Measurements from ENCODE around the gene EPHB1.

EPHB1 gene

GRCh38 chr3:134939978-134940377, 144.9 kb downstream of the EPHB1 start:
- Histone ChIP-seq H3K9me3 (ENCODE audit: insufficient read depth, low read length) (no peaks in the 10 kb centered on the region), H3K9ac (ENCODE audit: insufficient read length, low read depth) (no peak overlapping the region), H3K36me3 (ENCODE audit: insufficient read depth, insufficient read length, low read length) (no peaks in the 10 kb centered on the region), H3K27me3 (ENCODE audit: insufficient read depth, insufficient read length) (peaks cover 30% of the 10 kb centered on the region), H3K4me3 (ENCODE audit: insufficient read length, low read depth) (no peak overlapping the region), H3K4me1 (ENCODE audit: insufficient read depth, insufficient read length) (peaks cover 5% of the 10 kb centered on the region)
- TF ChIP-seq ZNF274 (IDR thresholded peaks at IDR 0.05; ENCODE audit: low read depth, low read length) (no peak), SUZ12 (IDR thresholded peaks at IDR 0.05; ENCODE audit: extremely low read depth, insufficient read depth, insufficient read length) (no peak), YY1 (IDR thresholded peaks at IDR 0.05; ENCODE audit: insufficient read depth, insufficient read length) (no peak)
- DNase-seq (ENCODE audit: low read depth, low spot score) = no peak

- DNase-seq (ENCODE audit: low read depth, low spot score) = no peak
- no peak overlapping the region for H3K4me3 ChIP-seq (ENCODE audit: insufficient read length, low read depth)
- TF ChIP-seq YY1 (IDR thresholded peaks at IDR 0.05; ENCODE audit: insufficient read depth, insufficient read length) = no peak
- TF ChIP-seq ZNF274 (IDR thresholded peaks at IDR 0.05; ENCODE audit: low read depth, low read length) = no peak
- TF ChIP-seq SUZ12 (IDR thresholded peaks at IDR 0.05; ENCODE audit: extremely low read depth, insufficient read depth, insufficient read length) = no peak
- H3K9ac ChIP-seq (ENCODE audit: insufficient read length, low read depth) = no peak overlapping the region
- H3K9me3 ChIP-seq (ENCODE audit: insufficient read depth, low read length) = no peaks in the 10 kb centered on the region
- peaks cover 5% of the 10 kb centered on the region for H3K4me1 ChIP-seq (ENCODE audit: insufficient read depth, insufficient read length)
- no peaks in the 10 kb centered on the region for H3K36me3 ChIP-seq (ENCODE audit: insufficient read depth, insufficient read length, low read length)
- H3K27me3 ChIP-seq (ENCODE audit: insufficient read depth, insufficient read length) = peaks cover 12% of the 10 kb centered on the region
Observed at GRCh38 chr3:134941820-134942219, 146.8 kb downstream of the EPHB1 start.

- TF ChIP-seq ZNF274 (IDR thresholded peaks at IDR 0.05; ENCODE audit: low read depth, low read length) (no peak), SUZ12 (IDR thresholded peaks at IDR 0.05; ENCODE audit: extremely low read depth, insufficient read depth, insufficient read length) (no peak), YY1 (IDR thresholded peaks at IDR 0.05; ENCODE audit: insufficient read depth, insufficient read length) (no peak)
- DNase-seq (ENCODE audit: low read depth, low spot score) = no peak
- H3K36me3 ChIP-seq (ENCODE audit: insufficient read depth, insufficient read length, low read length) = no peaks in the 10 kb centered on the region
Observed at GRCh38 chr3:134944429-134944828, 149.4 kb downstream of the EPHB1 start.

GRCh38 chr3:134949150-134949549, 154.1 kb downstream of the EPHB1 start:
- Histone ChIP-seq H3K27me3 (ENCODE audit: insufficient read depth, insufficient read length) (no peaks in the 10 kb centered on the region), H3K9me3 (ENCODE audit: insufficient read depth, low read length) (peaks cover 40% of the 10 kb centered on the region), H3K36me3 (ENCODE audit: insufficient read depth, insufficient read length, low read length) (no peaks in the 10 kb centered on the region)

More at GRCh38 chr3:134944429-134944828, 149.4 kb downstream of the EPHB1 start:
- no peak overlapping the region for H3K9ac ChIP-seq (ENCODE audit: insufficient read length, low read depth)
- H3K4me1 ChIP-seq (ENCODE audit: insufficient read depth, insufficient read length) = peaks cover 2% of the 10 kb centered on the region
- H3K27me3 ChIP-seq (ENCODE audit: insufficient read depth, insufficient read length) = peaks cover 10% of the 10 kb centered on the region
- H3K9me3 ChIP-seq (ENCODE audit: insufficient read depth, low read length) = peaks cover 7% of the 10 kb centered on the region; the same call in 1 of the 2 replicates
- no peak overlapping the region for H3K4me3 ChIP-seq (ENCODE audit: insufficient read length, low read depth)

DNA sequence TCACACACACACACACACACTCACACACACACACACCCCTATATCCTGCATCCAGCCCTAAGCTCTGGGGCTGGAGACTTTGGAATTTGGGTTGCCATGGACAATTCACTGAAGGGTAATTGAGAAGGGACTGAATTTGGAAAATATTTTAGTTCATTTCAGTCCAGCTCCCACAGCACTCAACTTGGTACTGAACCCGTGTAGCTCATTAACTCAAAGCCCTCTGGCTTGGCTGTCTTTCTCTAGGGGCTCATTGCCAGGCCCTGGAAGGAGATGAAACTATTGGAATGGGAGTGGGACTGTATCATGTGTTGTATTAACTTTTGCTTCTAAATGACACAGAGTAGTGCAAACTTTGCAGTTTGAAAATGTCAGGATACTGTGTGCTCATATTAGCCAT, 157.3 kb downstream of the EPHB1 start:
- Histone ChIP-seq H3K9me3 (ENCODE audit: insufficient read depth, low read length) (peaks cover 40% of the 10 kb centered on the region), H3K9ac (ENCODE audit: insufficient read length, low read depth) (no peak overlapping the region), H3K27me3 (ENCODE audit: insufficient read depth, insufficient read length) (no peaks in the 10 kb centered on the region), H3K4me1 (ENCODE audit: insufficient read depth, insufficient read length) (no peaks in the 10 kb centered on the region), H3K4me3 (ENCODE audit: insufficient read length, low read depth) (no peak overlapping the region), H3K36me3 (ENCODE audit: insufficient read depth, insufficient read length, low read length) (no peaks in the 10 kb centered on the region)
- no peak for DNase-seq (ENCODE audit: low read depth, low spot score)
- no peak for TF ChIP-seq SUZ12 (IDR thresholded peaks at IDR 0.05; ENCODE audit: extremely low read depth, insufficient read depth, insufficient read length)
- no peak for TF ChIP-seq ZNF274 (IDR thresholded peaks at IDR 0.05; ENCODE audit: low read depth, low read length)
- TF ChIP-seq YY1 (IDR thresholded peaks at IDR 0.05; ENCODE audit: insufficient read depth, insufficient read length) = no peak

More at GRCh38 chr3:134949150-134949549, 154.1 kb downstream of the EPHB1 start:
- no peak overlapping the region for H3K4me3 ChIP-seq (ENCODE audit: insufficient read length, low read depth)
- H3K4me1 ChIP-seq (ENCODE audit: insufficient read depth, insufficient read length) = no peaks in the 10 kb centered on the region
- no peak overlapping the region for H3K9ac ChIP-seq (ENCODE audit: insufficient read length, low read depth)
- no peak for DNase-seq (ENCODE audit: low read depth, low spot score)
- TF ChIP-seq SUZ12 (IDR thresholded peaks at IDR 0.05; ENCODE audit: extremely low read depth, insufficient read depth, insufficient read length) (no peak), YY1 (IDR thresholded peaks at IDR 0.05; ENCODE audit: insufficient read depth, insufficient read length) (no peak), ZNF274 (IDR thresholded peaks at IDR 0.05; ENCODE audit: low read depth, low read length) (no peak)

DNA sequence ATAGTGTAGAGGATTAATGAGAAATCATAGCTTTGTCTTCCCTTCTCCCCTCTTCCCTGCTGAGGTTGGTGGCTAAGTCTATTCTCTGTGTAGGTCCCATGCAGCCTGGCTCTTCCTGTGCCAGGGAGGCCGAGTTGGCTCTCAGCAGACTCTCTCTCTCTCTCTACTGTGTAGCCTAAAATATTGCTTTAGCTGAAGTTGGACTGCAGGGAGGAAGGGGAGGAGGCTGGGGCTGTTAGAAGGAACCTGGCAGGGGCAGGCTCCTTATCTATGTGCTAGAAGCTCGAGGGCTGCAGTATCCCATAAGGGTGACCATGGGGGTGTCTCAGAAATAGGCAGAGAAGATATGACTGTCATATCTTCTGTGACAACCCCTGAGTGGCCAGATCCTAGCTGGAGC, 160.8 kb downstream of the EPHB1 start:
- TF ChIP-seq ZNF274 (IDR thresholded peaks at IDR 0.05; ENCODE audit: low read depth, low read length) (no peak), SUZ12 (IDR thresholded peaks at IDR 0.05; ENCODE audit: extremely low read depth, insufficient read depth, insufficient read length) (no peak), YY1 (IDR thresholded peaks at IDR 0.05; ENCODE audit: insufficient read depth, insufficient read length) (no peak)
- no peak overlapping the region for H3K9ac ChIP-seq (ENCODE audit: insufficient read length, low read depth)
- no peaks in the 10 kb centered on the region for H3K27me3 ChIP-seq (ENCODE audit: insufficient read depth, insufficient read length)
- no peaks in the 10 kb centered on the region for H3K36me3 ChIP-seq (ENCODE audit: insufficient read depth, insufficient read length, low read length)
- H3K9me3 ChIP-seq (ENCODE audit: insufficient read depth, low read length) = peaks cover 19% of the 10 kb centered on the region
- no peak for DNase-seq (ENCODE audit: low read depth, low spot score)
- H3K4me3 ChIP-seq (ENCODE audit: insufficient read length, low read depth) = no peak overlapping the region
- H3K4me1 ChIP-seq (ENCODE audit: insufficient read depth, insufficient read length) = no peaks in the 10 kb centered on the region

GRCh38 chr3:134956395-134956794, 161.3 kb downstream of the EPHB1 start:
- no peaks in the 10 kb centered on the region for H3K27me3 ChIP-seq (ENCODE audit: insufficient read depth, insufficient read length)
- no peak overlapping the region for H3K4me3 ChIP-seq (ENCODE audit: insufficient read length, low read depth)
- DNase-seq (ENCODE audit: low read depth, low spot score) = no peak
- no peaks in the 10 kb centered on the region for H3K36me3 ChIP-seq (ENCODE audit: insufficient read depth, insufficient read length, low read length)
- H3K4me1 ChIP-seq (ENCODE audit: insufficient read depth, insufficient read length) = no peaks in the 10 kb centered on the region
- no peak overlapping the region for H3K9ac ChIP-seq (ENCODE audit: insufficient read length, low read depth)
- TF ChIP-seq SUZ12 (IDR thresholded peaks at IDR 0.05; ENCODE audit: extremely low read depth, insufficient read depth, insufficient read length) = no peak
- no peak for TF ChIP-seq YY1 (IDR thresholded peaks at IDR 0.05; ENCODE audit: insufficient read depth, insufficient read length)
- TF ChIP-seq ZNF274 (IDR thresholded peaks at IDR 0.05; ENCODE audit: low read depth, low read length) = no peak
- H3K9me3 ChIP-seq (ENCODE audit: insufficient read depth, low read length) = peaks cover 14% of the 10 kb centered on the region

All from NT2/D1 (cell line).